HG03520 (cell line): ENCODE results near the gene MAN2B2.

ENCODE experiments used
- ATAC-seq: cut with Tn5 transposase; IDR thresholded peaks from one replicate; pipeline ENCODE4 v1.9.1; 2021; ENCODE audit warnings: mild to moderate bottlenecking, moderate library complexity; ENCODE audit not compliant: unreplicated experiment

The MAN2B2 gene

GRCh38 chr4:6592804-6593563 is 18.0 kb downstream of the MAN2B2 start:
- ATAC-seq: no peak

GRCh38 chr4:6594341-6594740 is 19.4 kb downstream of the MAN2B2 start:
- ATAC-seq: no peak

DNA sequence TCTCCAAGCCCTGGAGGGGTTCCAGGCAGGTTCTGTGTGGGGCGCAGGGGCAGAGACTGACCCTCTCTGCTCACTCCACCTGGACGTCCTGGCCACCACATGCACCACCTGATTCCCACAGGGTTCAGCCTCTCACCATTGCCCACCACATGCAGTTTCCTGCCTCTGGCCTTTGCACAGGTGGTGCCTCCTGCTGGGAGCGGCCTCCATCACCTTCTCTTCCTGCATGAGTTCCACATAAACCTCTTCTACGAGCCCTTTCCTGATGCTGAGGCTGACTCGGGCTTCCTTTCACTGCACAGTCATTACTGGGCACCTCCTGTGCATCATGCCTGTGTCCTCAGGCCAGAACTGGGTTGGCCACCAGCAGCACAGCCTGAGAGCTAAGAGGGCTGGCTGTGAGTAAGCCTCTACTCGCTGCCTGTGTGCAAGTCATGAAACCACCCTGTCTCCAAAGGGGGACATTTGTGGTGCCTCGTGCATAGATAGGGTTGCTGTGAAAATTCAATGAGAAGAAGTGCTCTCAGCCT is 19.9 kb downstream of the MAN2B2 start:
- no peak for ATAC-seq

- no peak for ATAC-seq
Measured at GRCh38 chr4:6595897-6596537, 21.0 kb downstream of the MAN2B2 start.

- no peak for ATAC-seq
Measured at GRCh38 chr4:6596948-6597347, 22.0 kb downstream of the MAN2B2 start.

DNA sequence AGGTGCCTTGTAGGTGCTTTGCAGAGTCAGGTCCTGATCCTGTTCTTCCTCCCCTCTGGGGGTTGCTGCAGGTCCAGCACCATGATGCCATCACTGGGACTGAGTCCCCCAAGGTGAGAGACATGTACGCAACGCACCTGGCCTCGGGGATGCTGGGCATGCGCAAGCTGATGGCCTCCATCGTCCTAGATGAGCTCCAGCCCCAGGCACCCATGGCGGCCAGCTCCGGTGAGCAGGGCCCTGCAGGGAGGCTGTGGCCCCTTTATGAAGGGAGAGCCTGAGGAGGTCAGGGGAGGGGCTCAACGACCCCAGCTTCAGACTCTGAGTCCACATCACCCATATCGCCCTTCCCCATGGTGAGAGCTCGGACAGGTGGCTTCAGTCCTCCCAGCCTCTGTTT is 23.1 kb downstream of the MAN2B2 start:
- no peak for ATAC-seq

DNA sequence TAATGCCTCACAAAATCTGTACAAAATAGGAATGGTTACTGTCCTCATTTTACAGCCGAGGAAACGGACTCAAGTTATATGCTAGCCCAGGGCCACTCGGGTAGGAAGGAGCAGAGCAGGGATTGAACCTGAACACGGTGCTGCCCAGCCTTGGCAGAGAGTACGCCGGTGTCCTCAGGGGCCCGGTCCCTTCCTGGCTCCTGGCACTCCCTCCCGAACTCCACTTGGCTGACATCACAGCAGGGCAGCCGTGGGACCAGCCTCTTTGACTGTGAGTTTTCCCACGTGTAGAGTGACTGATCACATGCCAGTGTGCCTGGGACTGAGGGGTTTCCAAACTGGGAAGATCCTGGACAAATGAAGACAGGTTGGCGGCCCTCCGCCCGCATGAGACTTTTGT is 23.7 kb downstream of the MAN2B2 start:
- ATAC-seq: no peak

DNA sequence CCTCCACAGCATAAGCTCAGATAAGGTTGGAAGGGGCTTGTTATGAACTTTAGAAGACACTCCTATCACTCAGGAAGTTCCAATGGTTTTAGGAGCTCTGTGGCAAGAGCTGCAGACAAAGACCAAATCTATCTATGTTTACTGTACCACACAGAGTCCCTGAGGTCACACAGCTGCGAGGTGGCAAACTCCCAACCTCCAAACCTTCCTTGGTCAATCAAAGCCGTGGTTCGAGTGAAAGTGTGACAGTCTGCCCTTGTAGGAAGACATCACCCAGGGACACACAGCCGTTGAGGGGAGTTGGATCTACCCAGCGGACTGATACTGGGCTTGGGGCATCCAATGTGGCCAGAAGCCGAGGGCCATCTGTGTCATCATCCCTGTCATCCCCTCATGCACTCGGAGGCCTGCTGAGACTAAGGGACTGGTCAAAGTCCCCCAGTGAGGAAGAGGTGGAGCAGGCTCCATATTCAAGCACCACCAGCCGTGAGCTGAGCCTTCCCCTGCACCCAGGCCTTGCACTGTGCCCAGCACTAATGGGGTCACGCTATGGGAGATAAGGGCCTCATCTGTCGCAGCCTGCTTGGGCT is 26.8 kb downstream of the MAN2B2 start:
- ATAC-seq: no peak

DNA sequence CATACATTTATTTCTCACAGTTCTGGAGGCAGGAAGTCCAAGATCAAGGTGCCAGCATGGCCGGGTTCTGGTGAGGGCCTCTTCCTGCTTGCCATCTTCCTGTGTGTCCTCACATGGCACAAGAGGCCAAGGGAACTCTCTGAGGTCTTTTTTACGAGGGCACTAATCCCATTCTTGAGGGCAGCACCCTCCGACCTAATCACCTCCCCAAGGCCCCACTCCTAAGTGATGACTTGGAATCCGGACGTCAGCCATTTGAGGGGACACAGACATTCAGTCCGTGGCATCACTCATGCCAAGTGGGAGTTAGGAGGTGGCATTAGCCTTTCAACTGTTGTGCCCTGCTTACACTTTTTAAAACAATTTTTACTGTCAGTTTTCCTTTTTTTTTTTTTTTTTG is 27.3 kb downstream of the MAN2B2 start:
- ATAC-seq: no peak

DNA sequence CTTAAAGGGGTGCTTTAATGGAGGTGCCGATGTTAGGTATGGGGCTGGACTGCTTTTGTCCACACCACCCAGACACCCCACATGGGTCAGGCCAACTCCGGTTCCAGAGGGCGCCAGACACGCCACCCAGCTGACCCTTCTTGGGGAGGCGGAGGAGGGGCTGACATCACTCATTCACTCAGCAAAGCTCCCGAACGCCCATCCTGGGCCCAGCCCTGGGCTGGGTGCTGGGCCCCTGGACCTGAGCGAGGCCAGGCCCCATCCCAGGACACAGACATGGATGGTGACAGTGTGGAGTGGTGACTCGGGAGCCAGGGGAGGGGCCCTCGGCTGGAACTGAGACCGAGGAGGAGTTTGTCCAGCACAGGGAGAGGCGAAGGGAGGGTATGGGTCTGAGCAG is 28.1 kb downstream of the MAN2B2 start:
- ATAC-seq: no peak

GRCh38 chr4:6605114-6605513 is 30.1 kb downstream of the MAN2B2 start:
- no peak for ATAC-seq

DNA sequence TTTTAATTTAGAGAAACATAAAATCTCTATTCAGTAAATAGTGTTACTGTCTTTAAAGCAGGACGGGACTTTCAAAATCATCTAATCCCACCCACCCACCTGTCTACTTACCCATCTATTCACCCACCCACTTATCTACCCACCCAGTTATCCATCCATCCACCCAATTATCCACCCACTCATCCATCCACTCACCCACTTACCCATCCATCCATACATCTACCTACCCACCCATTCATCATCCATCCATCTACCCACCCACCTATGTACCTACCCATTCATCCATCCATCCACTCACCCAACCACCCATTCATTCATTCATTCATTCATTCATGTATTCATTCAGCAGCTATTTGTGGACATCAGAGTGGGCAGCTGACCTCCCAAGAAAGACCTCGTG is 30.6 kb downstream of the MAN2B2 start:
- no peak for ATAC-seq

GRCh38 chr4:6606465-6607235 is 31.7 kb downstream of the MAN2B2 start:
- no peak for ATAC-seq

DNA sequence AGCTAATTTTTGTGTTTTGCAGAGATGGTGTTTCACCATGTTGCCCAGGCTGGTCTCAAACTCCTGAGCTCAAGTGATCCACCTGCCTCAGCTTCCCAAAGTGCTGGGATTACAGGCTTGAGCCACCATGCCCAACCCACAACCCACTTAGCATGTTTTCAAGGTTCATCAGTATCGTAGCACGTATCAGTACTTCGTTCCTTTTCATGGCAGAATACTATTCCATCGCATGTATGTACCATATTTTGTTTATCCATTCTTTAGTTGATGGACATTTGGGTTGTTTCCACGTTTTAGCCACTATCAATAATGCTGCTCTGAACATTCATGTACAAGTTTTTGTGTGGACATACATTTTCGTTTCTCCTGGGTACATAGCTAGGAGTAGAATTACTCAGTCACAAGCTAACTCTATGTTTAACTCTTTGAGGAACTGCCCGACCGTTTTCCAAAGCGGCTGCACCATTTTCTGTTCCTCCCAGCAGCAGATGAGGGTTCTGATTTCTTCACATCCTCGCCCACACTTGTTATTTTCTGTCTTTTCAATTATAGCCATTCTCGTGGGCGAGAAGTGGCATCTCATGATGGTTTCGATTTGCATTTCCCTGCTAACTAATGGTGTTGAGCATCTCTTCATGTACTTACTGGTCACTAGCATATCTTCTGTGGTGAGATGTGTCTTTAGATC is 32.5 kb downstream of the MAN2B2 start:
- no peak for ATAC-seq

GRCh38 chr4:6608758-6609414 is 33.9 kb downstream of the MAN2B2 start:
- ATAC-seq: no peak

GRCh38 chr4:6609415-6610079 is 34.6 kb downstream of the MAN2B2 start:
- no peak for ATAC-seq

GRCh38 chr4:6610856-6611430 is 36.0 kb downstream of the MAN2B2 start:
- ATAC-seq: no peak

GRCh38 chr4:6612961-6613675 is 38.1 kb downstream of the MAN2B2 start:
- no peak for ATAC-seq
